Measurements from ENCODE around the gene WASHC2C. TPM values are rescaled to one million over a fixed set of nuclear protein-coding genes. Genes with fewer than 3 reads are reported as not detected.

The WASHC2C gene
- total and polyA plus RNA-seq, 2 of the 8 experiments (the other 6 are each of a cell fraction or from before 2014, with no cell fraction given) = 8.0 to 28.1 TPM

DNA sequence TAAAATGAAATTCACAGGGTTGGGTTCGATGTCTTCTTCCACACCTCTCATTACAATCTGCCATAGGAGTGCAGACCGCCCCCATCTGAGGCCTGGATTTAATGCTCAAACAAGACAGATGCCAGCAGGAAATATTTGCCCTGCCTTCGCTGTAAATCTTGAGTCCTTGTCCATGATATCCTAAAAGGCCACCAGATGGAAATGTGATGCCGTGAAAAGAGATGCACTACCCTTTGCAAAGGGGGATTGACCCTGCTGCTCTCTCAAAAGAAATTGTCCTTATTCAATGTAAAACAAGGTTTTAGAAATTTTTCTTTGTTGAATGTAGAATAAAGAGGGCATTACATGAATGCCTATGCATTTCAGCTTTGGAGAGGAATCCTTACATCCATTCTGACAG, 82.8 kb downstream of the WASHC2C start:
- Histone ChIP-seq H3K79me1 (ENCODE audit: low read depth, low read length) (no peaks in the 10 kb centered on the region), H3K36me3 (ENCODE audit: control insufficient read depth in 2 of 4, insufficient read depth in 4 of 4, low read length in 3 of 4) (no peaks in the 10 kb centered on the region), H3K14ac (ENCODE audit: insufficient read length) (no peak overlapping the region), H3K23me2 (ENCODE audit: low read depth, low read length) (no peaks in the 10 kb centered on the region), H2BK120ac (replicated peaks; ENCODE audit: low read depth, low read length) (no peak overlapping the region), H4K5ac (ENCODE audit: insufficient read length, low read depth, low read length) (no peak overlapping the region), H3K9ac (replicated peaks in 1 of 4; ENCODE audit: extremely low read depth in 1 of 4, low read depth in 3 of 4, low read length in 3 of 4) (no peak overlapping the region), H2AK5ac (ENCODE audit: low read depth, low read length) (no peak overlapping the region), H2BK12ac (ENCODE audit: low read depth, low read length) (no peak overlapping the region), H3K4me3 (ENCODE audit: extremely low read depth in 1 of 4, insufficient read depth in 2 of 4, low read depth in 3 of 4, low read length in 4 of 4) (no peak overlapping the region), H3K4me1 (replicated peaks in 1 of 4; ENCODE audit: control insufficient read depth in 3 of 4, insufficient read depth in 4 of 4, low read length in 3 of 4) (no peaks in the 10 kb centered on the region), H2BK5ac (ENCODE audit: low read depth, low read length) (no peak overlapping the region), H3K27me3 (replicated peaks in 1 of 4; ENCODE audit: control insufficient read depth in 3 of 4, extremely low read depth in 1 of 4, insufficient read depth in 3 of 4, low read length in 3 of 4) (no peaks in the 10 kb centered on the region), H3K4ac (replicated peaks; ENCODE audit: insufficient read length, low read depth, low read length) (no peak overlapping the region), H3K23ac (ENCODE audit: insufficient read length) (no peak overlapping the region), H2BK15ac (ENCODE audit: low read length) (no peak overlapping the region), H3K18ac (ENCODE audit: extremely low read depth, low read length) (no peak overlapping the region), H2AFZ (ENCODE audit: low read length) (no peak overlapping the region), H3K56ac (replicated peaks; ENCODE audit: insufficient read length, low read depth, low read length) (no peak overlapping the region), H4K20me1 (replicated peaks in 1 of 2; ENCODE audit: control insufficient read depth in 1 of 2, insufficient read depth in 2 of 2, low read length in 2 of 2) (no peaks in the 10 kb centered on the region), H3K79me2 (ENCODE audit: control insufficient read depth in 1 of 2, insufficient read depth in 2 of 2, low read length in 2 of 2) (no peaks in the 10 kb centered on the region), H3K27ac (ENCODE audit: low read depth, low read length) (no peak overlapping the region), H4K91ac (replicated peaks; ENCODE audit: insufficient read length, low read length) (no peak overlapping the region), H4K8ac (ENCODE audit: extremely low read depth, insufficient read depth, low read length) (no peak overlapping the region), H3K9me3 (ENCODE audit: insufficient read depth in 2 of 2, low read depth in 1 of 2, low read length in 1 of 2) (no peaks in the 10 kb centered on the region), H2BK20ac (ENCODE audit: low read length) (no peak overlapping the region), H3K4me2 (ENCODE audit: insufficient read depth in 1 of 2, low read depth in 2 of 2, low read length in 2 of 2) (no peak overlapping the region)
- ChIA-PET POLR2A (ENCODE audit: partially characterized antibody) (no interaction called here), CTCF (ENCODE audit: partially characterized antibody) (no interaction called here)
- 87% methylated on average over 4 of the region's 4 CpGs; no CpG with 5 or more reads in 1 of the 2 experiments for WGBS, 2 experiments (ENCODE audit: extremely low coverage in 1 of 2, insufficient coverage in 1 of 2, insufficient read length in 1 of 2, insufficient replicate concordance in 2 of 2, low coverage in 1 of 2, low lambda C conversion rate in 2 of 2, missing lambda C conversion rate in 1 of 2)
- FAIRE-seq (no peak), DNase-seq (ENCODE audit: low read depth in 1 of 2, low spot score in 2 of 2) (no peak)
- no peak for TF ChIP-seq SP2 (IDR thresholded peaks at IDR 0.05; ENCODE audit: low read length)
- TF ChIP-seq TBP (IDR thresholded peaks at IDR 0.05; ENCODE audit: low read depth, low read length) = no peak
- peak; percentile 54 to 65 for TF ChIP-seq RAD21 (IDR thresholded peaks at IDR 0.05 in 1 of 2, conservative IDR thresholded peaks at IDR 0.05 in 1 of 2; ENCODE audit: low read depth in 2 of 2, low read length in 2 of 2)
- TF ChIP-seq, protein P1, sequence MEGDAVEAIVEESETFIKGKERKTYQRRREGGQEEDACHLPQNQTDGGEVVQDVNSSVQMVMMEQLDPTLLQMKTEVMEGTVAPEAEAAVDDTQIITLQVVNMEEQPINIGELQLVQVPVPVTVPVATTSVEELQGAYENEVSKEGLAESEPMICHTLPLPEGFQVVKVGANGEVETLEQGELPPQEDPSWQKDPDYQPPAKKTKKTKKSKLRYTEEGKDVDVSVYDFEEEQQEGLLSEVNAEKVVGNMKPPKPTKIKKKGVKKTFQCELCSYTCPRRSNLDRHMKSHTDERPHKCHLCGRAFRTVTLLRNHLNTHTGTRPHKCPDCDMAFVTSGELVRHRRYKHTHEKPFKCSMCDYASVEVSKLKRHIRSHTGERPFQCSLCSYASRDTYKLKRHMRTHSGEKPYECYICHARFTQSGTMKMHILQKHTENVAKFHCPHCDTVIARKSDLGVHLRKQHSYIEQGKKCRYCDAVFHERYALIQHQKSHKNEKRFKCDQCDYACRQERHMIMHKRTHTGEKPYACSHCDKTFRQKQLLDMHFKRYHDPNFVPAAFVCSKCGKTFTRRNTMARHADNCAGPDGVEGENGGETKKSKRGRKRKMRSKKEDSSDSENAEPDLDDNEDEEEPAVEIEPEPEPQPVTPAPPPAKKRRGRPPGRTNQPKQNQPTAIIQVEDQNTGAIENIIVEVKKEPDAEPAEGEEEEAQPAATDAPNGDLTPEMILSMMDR (IDR thresholded peaks at IDR 0.05; ENCODE audit: control extremely low read depth in 1 of 3, insufficient read depth in 1 of 3, low read depth in 1 of 3, low read length in 3 of 3) = peak in 1 of 3 experiments; percentile 12; a peak in 1 of 4 replicates
- TF ChIP-seq POLR2A (IDR thresholded peaks at IDR 0.05; ENCODE audit: control extremely low read depth in 1 of 2, low read depth in 2 of 2, low read length in 2 of 2) = no peak
- TF ChIP-seq GABPA (IDR thresholded peaks at IDR 0.05; ENCODE audit: borderline replicate concordance, insufficient read depth, low read length) = no peak
- no peak for TF ChIP-seq BACH1 (IDR thresholded peaks at IDR 0.05; ENCODE audit: low read length)
- TF ChIP-seq FOSL1 (IDR thresholded peaks at IDR 0.05; ENCODE audit: insufficient read depth, low read depth, low read length) = no peak
- no peak for TF ChIP-seq NRF1 (IDR thresholded peaks at IDR 0.05; ENCODE audit: low read depth, low read length)
